Measurements from ENCODE around the gene STAMBP. TPM values are rescaled to one million over a fixed set of nuclear protein-coding genes. Genes with fewer than 3 reads are reported as not detected.
"Not testable (repeated sequence)": the region's sequence is repeated elsewhere in the genome, so short reads cannot be mapped to it uniquely, and the experiment has no call there.

Gene STAMBP
- total RNA-seq, 1 donor, result 8.8 TPM

- H3K4me1 ChIP-seq (ENCODE audit: insufficient read depth, low read length), result peaks cover 14% of the 10 kb centered on the region
Observed at GRCh38 chr2:73903313-73903712, 74.6 kb downstream of the STAMBP start.

DNA sequence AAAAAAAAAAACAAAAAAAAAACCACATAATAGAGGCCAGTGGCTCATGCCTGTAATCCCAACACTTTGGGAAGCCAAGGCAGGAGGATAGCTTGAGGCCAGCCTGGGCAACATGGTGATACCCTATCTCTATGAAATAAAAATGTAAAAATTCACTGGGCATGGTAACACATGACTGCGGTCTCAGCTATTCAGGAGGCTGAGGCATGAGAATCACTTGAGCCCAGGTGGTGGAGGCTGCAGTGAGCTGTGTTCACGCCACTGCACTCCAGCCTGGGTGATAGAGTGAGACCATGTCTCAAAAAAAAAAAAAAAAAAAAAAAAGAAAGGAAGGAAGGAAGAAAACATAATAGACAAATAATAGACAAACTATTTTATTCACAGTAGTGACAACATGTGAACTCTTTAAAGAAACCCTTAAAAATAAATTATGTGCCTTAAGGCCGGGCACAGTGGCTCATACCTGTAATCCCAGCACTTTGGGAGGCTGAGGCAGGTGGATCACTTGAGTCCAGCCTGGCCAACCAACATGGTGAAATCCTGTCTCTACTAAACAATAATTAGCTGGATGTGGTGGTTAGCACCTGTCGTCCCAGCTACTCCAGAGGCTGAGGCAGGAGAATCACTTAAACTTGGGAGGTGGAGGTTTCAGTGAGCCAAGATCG lies 75.3 kb downstream of the STAMBP start:
- not testable (repeated sequence) for H3K9me3 ChIP-seq (ENCODE audit: low read depth, low read length); H3K4me3 ChIP-seq (ENCODE audit: low read length); H3K27me3 ChIP-seq (ENCODE audit: insufficient read depth, low read length)
- peaks cover 14% of the 10 kb centered on the region for H3K4me1 ChIP-seq (ENCODE audit: insufficient read depth, low read length)

More at GRCh38 chr2:73903313-73903712, 74.6 kb downstream of the STAMBP start:
- H3K9me3 ChIP-seq (ENCODE audit: low read depth, low read length), result no peaks in the 10 kb centered on the region
- H3K4me3 ChIP-seq (ENCODE audit: low read length), result no peak overlapping the region
- H3K27me3 ChIP-seq (ENCODE audit: insufficient read depth, low read length), result no peaks in the 10 kb centered on the region

GRCh38 chr2:73904952-73905351 lies 76.2 kb downstream of the STAMBP start:
- H3K9me3 ChIP-seq (ENCODE audit: low read depth, low read length), result no peaks in the 10 kb centered on the region
- H3K27me3 ChIP-seq (ENCODE audit: insufficient read depth, low read length), result no peaks in the 10 kb centered on the region
- peaks cover 14% of the 10 kb centered on the region for H3K4me1 ChIP-seq (ENCODE audit: insufficient read depth, low read length)
- no peak overlapping the region for H3K4me3 ChIP-seq (ENCODE audit: low read length)

DNA sequence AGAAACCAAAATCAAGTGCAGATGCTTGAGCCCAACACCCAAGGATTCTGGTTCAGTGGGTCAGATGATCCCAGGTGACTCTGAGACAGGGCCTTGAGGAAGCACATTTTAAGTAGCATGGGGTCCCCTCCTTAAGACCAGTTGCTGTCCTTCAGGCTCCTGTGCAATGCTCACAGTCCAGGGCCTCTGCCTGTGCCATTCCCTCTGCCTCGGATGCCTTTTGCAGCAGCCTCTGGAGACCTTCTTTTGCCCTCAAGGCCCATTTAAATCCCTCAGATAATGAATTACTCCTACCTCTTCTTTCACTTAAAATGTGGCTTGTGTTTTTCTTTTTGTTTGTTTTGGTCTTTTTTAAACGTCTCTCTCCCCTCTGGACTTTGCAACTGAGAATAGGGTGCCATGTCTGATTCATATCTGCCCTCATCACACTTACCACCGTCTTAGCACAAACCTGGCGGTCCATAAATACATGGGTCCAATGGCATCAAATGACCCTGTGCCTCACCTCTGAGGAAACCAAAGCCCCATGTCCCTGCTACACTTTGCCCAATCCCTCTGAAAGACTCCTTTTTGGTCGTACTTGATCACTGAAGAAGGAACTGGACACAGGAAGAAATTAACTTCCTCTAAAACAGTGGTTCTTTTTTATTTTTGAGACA lies 78.2 kb downstream of the STAMBP start:
- H3K4me3 ChIP-seq (ENCODE audit: low read length), result no peak overlapping the region
- H3K9me3 ChIP-seq (ENCODE audit: low read depth, low read length), result no peaks in the 10 kb centered on the region
- H3K27me3 ChIP-seq (ENCODE audit: insufficient read depth, low read length), result no peaks in the 10 kb centered on the region
- H3K4me1 ChIP-seq (ENCODE audit: insufficient read depth, low read length), result peaks cover 14% of the 10 kb centered on the region

GRCh38 chr2:73907840-73908452 lies 79.2 kb downstream of the STAMBP start:
- Histone ChIP-seq H3K27me3 (ENCODE audit: insufficient read depth, low read length) (no peaks in the 10 kb centered on the region), H3K4me3 (ENCODE audit: low read length) (no peak overlapping the region), H3K9me3 (ENCODE audit: low read depth, low read length) (no peaks in the 10 kb centered on the region), H3K4me1 (ENCODE audit: insufficient read depth, low read length) (peaks cover 14% of the 10 kb centered on the region)

DNA sequence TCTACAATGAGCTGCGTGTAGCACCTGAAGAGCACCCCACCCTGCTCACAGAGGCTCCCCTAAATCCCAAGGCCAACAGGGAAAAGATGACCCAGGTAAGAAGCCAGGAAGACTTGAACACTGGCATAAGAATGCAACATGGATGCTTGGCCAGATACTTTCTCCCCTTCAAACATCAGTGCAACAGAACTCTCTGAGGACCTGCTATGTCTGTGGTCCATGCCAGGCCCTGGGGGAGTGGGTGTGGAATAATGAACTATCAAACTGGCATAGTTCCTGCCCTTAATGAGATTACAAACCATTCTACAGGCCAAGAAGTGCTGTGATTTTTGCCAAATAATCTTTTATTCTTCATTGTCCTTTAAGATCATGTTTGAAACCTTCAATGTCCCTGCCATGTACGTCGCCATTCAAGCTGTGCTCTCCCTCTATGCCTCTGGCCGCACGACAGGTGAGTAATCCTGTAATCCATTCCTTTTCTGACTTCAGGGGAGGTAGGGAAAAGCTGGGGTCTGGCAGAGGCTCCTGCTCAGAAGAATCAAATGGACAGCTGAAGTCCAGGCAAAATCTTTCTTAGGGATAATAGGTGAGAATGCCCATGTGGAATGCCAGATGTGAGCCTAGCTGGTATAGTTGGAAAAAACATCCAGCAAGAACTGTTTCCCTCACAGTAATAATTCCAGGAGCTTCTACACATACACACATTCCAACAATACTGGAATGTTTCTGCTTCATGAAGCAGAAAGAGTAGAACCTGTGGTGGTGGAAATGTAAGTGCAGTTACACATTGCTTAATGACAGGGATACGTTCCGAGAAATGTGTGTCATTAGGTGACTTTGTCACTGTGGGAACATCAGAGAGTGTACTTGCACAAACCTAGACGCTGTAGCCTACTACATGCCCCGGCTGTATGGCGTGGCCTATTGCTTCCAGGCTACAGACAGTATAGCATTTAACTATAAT lies 80.2 kb downstream of the STAMBP start:
- H3K9me3 ChIP-seq (ENCODE audit: low read depth, low read length), result no peaks in the 10 kb centered on the region
- peaks cover 14% of the 10 kb centered on the region for H3K4me1 ChIP-seq (ENCODE audit: insufficient read depth, low read length)
- no peak overlapping the region for H3K4me3 ChIP-seq (ENCODE audit: low read length)
- no peaks in the 10 kb centered on the region for H3K27me3 ChIP-seq (ENCODE audit: insufficient read depth, low read length)

DNA sequence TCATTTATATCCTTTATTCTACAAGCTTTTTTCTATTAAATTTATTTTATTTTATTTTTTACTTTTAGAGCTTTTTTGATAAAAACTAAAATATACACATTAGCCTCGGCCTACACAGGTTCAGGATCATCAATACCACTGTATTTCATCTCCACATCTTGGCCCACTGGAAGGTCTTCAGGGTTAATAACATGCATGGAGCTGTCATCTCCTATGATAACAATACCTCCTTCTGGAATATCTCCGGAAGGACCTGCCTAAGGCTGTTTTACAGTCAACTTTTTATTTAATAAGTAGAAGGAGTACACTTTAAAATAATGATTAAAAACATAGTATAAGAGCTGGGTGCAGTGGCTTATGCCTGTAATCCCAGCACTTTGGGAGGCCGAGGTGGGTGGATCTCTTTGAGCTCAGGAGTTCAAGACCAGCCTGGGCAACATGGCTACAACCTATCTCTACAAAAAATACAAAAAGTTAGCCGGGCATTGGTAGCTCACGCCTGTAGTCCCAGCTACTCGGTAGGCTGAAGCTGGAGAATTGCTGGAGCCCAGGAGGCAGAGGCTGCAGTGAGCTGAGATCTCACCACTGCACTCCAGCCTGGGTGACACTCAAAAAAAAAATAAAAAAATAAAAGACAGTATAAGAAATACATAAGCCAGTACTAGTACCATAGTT lies 82.2 kb downstream of the STAMBP start:
- H3K9me3 ChIP-seq (ENCODE audit: low read depth, low read length), result no peaks in the 10 kb centered on the region
- H3K4me3 ChIP-seq (ENCODE audit: low read length), result no peak overlapping the region
- H3K4me1 ChIP-seq (ENCODE audit: insufficient read depth, low read length), result peaks cover 14% of the 10 kb centered on the region
- no peaks in the 10 kb centered on the region for H3K27me3 ChIP-seq (ENCODE audit: insufficient read depth, low read length)

DNA sequence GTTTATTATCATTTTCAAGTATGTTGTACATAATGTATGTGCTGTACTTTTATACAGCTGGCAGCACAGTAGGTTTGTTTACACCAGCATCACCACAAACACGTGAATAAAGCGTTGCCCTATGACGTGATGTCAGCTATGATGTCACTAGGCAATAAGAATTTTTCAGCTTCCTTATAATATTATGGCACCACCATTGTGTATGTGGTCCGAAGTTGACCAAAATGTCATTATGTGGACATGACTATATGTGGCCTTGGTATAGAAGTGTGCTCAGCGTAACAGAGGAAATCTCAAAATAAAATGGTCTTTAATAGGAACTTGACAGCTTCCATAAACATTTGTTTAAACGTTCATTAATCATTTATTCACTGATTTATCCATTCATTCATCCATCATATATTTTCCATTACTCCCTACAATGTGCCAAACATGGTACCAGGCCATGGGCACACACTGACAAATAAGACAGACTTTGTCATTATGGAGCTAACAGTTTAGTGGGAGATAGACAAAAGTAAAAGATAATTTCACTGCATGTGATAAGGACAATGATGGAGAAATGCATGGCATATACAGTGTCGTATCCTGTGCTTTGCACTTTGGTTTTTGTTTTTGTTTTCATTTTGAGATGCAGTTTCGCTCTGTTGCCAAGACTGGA lies 82.9 kb downstream of the STAMBP start:
- no peaks in the 10 kb centered on the region for H3K27me3 ChIP-seq (ENCODE audit: insufficient read depth, low read length)
- peaks cover 13% of the 10 kb centered on the region for H3K4me1 ChIP-seq (ENCODE audit: insufficient read depth, low read length)

DNA sequence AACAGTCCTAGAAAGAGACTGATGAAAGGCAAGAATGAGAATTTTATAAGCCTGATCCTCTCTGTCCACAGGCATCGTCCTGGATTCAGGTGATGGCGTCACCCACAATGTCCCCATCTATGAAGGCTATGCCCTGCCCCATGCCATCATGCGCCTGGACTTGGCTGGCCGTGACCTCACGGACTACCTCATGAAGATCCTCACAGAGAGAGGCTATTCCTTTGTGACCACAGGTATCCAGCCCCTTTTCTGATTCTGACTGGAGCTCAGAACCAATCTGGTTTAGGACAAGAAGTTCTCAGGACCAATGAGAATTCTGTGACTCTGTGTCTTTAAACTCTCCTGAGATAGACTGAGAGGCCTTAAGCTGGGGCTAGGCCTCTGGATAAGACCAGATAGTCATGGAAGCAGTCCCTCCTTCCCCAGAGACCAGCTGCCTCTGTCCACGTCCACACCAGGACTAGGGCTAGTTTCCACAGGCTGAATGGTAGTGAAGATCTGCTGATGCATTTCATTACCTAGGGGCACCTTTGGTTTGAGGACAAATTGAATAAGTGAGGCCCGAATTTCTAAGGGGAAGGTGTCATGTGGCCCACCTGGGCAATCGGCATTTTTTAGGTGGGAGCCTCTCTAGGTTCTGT lies 84.8 kb downstream of the STAMBP start:
- Histone ChIP-seq H3K4me3 (ENCODE audit: low read length) (no peak overlapping the region), H3K4me1 (ENCODE audit: insufficient read depth, low read length) (no peaks in the 10 kb centered on the region), H3K9me3 (ENCODE audit: low read depth, low read length) (no peaks in the 10 kb centered on the region), H3K27me3 (ENCODE audit: insufficient read depth, low read length) (no peaks in the 10 kb centered on the region)

More for the DNA sequence above, 82.9 kb downstream of the STAMBP start:
- H3K4me3 ChIP-seq (ENCODE audit: low read length), result no peak overlapping the region
- no peaks in the 10 kb centered on the region for H3K9me3 ChIP-seq (ENCODE audit: low read depth, low read length)

DNA sequence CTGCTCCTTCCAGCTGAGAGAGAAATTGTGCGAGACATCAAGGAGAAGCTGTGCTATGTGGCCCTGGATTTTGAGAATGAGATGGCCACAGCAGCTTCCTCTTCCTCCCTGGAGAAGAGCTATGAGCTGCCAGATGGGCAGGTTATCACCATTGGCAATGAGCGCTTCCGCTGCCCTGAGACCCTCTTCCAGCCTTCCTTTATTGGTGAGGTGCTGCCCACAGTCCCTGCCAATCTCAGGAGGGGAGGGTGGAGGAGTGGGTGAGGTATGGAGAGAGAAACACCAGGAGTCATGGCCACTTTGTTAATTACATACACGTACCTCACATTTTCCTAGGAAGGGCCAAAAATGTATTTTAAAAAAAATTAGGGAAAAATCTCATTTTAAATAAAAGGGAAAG lies 85.9 kb downstream of the STAMBP start:
- no peaks in the 10 kb centered on the region for H3K27me3 ChIP-seq (ENCODE audit: insufficient read depth, low read length)
- no peak overlapping the region for H3K4me3 ChIP-seq (ENCODE audit: low read length)
- H3K4me1 ChIP-seq (ENCODE audit: insufficient read depth, low read length), result no peaks in the 10 kb centered on the region
- H3K9me3 ChIP-seq (ENCODE audit: low read depth, low read length), result no peaks in the 10 kb centered on the region

GRCh38 chr2:73915437-73915993 lies 86.8 kb downstream of the STAMBP start:
- no peaks in the 10 kb centered on the region for H3K4me1 ChIP-seq (ENCODE audit: insufficient read depth, low read length)
- H3K9me3 ChIP-seq (ENCODE audit: low read depth, low read length), result no peaks in the 10 kb centered on the region
- H3K4me3 ChIP-seq (ENCODE audit: low read length), result no peak overlapping the region
- no peaks in the 10 kb centered on the region for H3K27me3 ChIP-seq (ENCODE audit: insufficient read depth, low read length)

DNA sequence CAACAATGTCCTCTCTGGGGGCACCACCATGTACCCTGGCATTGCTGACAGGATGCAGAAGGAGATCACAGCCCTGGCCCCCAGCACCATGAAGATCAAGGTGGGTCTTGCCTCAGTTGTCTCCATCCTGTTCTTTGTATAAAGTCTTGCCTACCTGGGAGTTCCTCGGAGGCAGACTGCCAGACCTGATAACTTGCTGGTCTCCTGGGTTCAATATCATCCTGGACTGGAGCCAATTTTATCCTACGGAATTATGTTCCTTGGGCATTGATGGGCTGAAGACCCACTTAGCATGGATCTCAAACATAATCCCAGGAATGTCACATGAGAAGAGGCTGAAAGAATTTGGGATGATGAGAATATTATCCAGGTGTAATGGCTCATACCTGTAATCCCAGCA lies 87.9 kb downstream of the STAMBP start:
- no peaks in the 10 kb centered on the region for H3K4me1 ChIP-seq (ENCODE audit: insufficient read depth, low read length)
- H3K27me3 ChIP-seq (ENCODE audit: insufficient read depth, low read length), result no peaks in the 10 kb centered on the region
- H3K9me3 ChIP-seq (ENCODE audit: low read depth, low read length), result no peaks in the 10 kb centered on the region
- no peak overlapping the region for H3K4me3 ChIP-seq (ENCODE audit: low read length)

- Histone ChIP-seq H3K27me3 (ENCODE audit: insufficient read depth, low read length) (no peaks in the 10 kb centered on the region), H3K4me1 (ENCODE audit: insufficient read depth, low read length) (no peaks in the 10 kb centered on the region), H3K9me3 (ENCODE audit: low read depth, low read length) (no peaks in the 10 kb centered on the region), H3K4me3 (ENCODE audit: low read length) (no peak overlapping the region)
Observed at GRCh38 chr2:73917296-73917695, 88.5 kb downstream of the STAMBP start.
